Measurements from ENCODE around the gene GFRA1. TPM values are rescaled to one million over a fixed set of nuclear protein-coding genes. Genes with fewer than 3 reads are reported as not detected.

GFRA1 gene
- total and polyA plus RNA-seq, 2 of the 4 experiments (the other 2 are of a cell fraction): 9.1 to 9.3 TPM

DNA sequence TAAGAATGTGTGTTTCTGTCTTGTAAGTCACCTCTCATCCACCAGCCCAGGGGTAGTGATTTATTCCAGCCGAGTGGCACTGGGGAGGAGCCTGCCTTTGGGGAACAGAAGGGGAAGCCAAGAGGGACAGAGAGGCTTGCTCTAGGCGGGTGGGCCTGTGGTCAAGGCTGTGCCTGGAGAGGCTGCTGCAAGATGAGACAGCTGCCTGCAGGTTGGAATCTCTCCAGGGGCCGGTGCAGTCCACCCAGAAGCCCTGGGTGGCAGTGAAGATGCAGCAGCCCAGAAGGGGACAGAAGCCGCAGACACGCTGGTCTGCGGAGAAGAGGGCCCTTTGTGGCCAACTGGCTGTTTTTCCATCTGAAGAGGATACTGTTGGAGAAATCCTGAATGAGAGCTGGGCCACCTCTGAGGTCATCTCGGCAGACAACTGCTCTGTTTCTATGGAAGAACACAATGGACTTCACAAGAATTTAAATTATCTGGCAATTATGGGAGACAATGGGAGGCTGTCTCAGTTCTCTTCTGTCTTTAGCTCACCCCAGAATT is 175.7 kb downstream of the GFRA1 start:
- Histone ChIP-seq H3K9me3 (ENCODE audit: control insufficient read depth, insufficient read depth, low read length) (0 out of 2 replicates have a peak, but pooled peaks cover 2% of the 10 kb centered on the region), H3K9me1 (ENCODE audit: insufficient read depth, low read length) (no peaks in the 10 kb centered on the region), H3K4me1 (ENCODE audit: control insufficient read depth, insufficient read depth, low read length) (no peaks in the 10 kb centered on the region), H3K36me3 (ENCODE audit: control insufficient read depth, insufficient read depth, low read length) (no peaks in the 10 kb centered on the region), H4K20me1 (ENCODE audit: insufficient read depth, low read length) (no peaks in the 10 kb centered on the region), H4K8ac (ENCODE audit: low read depth in 2 of 2, low read length in 2 of 2) (no peak overlapping the region), H3K56ac (ENCODE audit: extremely low read depth, insufficient read depth, low read length) (no peak overlapping the region), H3K9ac (ENCODE audit: low read depth, low read length) (no peak overlapping the region), H3K27ac (ENCODE audit: insufficient read depth, low read length) (no peak overlapping the region), H2BK5ac (ENCODE audit: low read depth, low read length, poor library complexity, severe bottlenecking) (no peak overlapping the region), H2AK5ac (ENCODE audit: low read depth, low read length) (no peak overlapping the region), H2BK20ac (ENCODE audit: low read depth, low read length) (no peak overlapping the region), H3K18ac (ENCODE audit: low read depth, low read length) (no peak overlapping the region), H2AK9ac (replicated peaks; ENCODE audit: low read depth, low read length, poor library complexity) (no peak overlapping the region), H4K5ac (ENCODE audit: low read depth, low read length) (no peak overlapping the region), H3K4me2 (ENCODE audit: low read depth, low read length) (no peak overlapping the region), H4K91ac (ENCODE audit: insufficient read depth, low read depth, low read length) (no peak overlapping the region), H3K23ac (ENCODE audit: low read depth, low read length) (no peak overlapping the region), H3K79me1 (ENCODE audit: low read depth in 1 of 2, low read length in 2 of 2) (no peaks in the 10 kb centered on the region), H3K4me3 (ENCODE audit: insufficient read depth, low read depth, low read length) (no peak overlapping the region), H2BK120ac (ENCODE audit: low read depth, low read length) (no peak overlapping the region), H3K4ac (ENCODE audit: low read depth, low read length) (no peak overlapping the region), H2AFZ (replicated peaks; ENCODE audit: low read length, poor library complexity) (no peak overlapping the region), H2BK15ac (ENCODE audit: low read depth, low read length) (no peak overlapping the region), H3K14ac (replicated peaks; ENCODE audit: low read depth, low read length) (no peak overlapping the region), H3K27me3 (ENCODE audit: control insufficient read depth, insufficient read depth, low read length) (no peaks in the 10 kb centered on the region)
- dilution Hi-C loops (cut with HindIII; ENCODE audit: low sequenced_read_pairs, unreplicated experiment) (no loop called here), intact Hi-C loops (cut with micrococcal nuclease) (loop anchor here (10.0 kb wide), 1 partner anchor 177 kb away; the partner anchor contains the start of gene GFRA1), in situ Hi-C loops (cut with MboI; ENCODE audit: low sequenced_read_pairs) (no loop called here)
- DNase-seq (no peak), ATAC-seq (ENCODE audit: low read depth) (no peak)
- TF ChIP-seq, protein P1, sequence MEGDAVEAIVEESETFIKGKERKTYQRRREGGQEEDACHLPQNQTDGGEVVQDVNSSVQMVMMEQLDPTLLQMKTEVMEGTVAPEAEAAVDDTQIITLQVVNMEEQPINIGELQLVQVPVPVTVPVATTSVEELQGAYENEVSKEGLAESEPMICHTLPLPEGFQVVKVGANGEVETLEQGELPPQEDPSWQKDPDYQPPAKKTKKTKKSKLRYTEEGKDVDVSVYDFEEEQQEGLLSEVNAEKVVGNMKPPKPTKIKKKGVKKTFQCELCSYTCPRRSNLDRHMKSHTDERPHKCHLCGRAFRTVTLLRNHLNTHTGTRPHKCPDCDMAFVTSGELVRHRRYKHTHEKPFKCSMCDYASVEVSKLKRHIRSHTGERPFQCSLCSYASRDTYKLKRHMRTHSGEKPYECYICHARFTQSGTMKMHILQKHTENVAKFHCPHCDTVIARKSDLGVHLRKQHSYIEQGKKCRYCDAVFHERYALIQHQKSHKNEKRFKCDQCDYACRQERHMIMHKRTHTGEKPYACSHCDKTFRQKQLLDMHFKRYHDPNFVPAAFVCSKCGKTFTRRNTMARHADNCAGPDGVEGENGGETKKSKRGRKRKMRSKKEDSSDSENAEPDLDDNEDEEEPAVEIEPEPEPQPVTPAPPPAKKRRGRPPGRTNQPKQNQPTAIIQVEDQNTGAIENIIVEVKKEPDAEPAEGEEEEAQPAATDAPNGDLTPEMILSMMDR (conservative IDR thresholded peaks at IDR 0.05; ENCODE audit: low read depth, low read length): no peak
- no peak for TF ChIP-seq MAFK (IDR thresholded peaks at IDR 0.05; ENCODE audit: low read depth, low read length)
- no peak for TF ChIP-seq BHLHE40 (IDR thresholded peaks at IDR 0.05; ENCODE audit: low read depth, low read length)
- no peak for TF ChIP-seq USF2 (IDR thresholded peaks at IDR 0.05; ENCODE audit: low read depth, low read length)
- no peak for TF ChIP-seq RCOR1 (IDR thresholded peaks at IDR 0.05; ENCODE audit: insufficient replicate concordance, low read length)
- no peak for TF ChIP-seq CHD1 (IDR thresholded peaks at IDR 0.05; ENCODE audit: low read depth, low read length)
- no peak for TF ChIP-seq MXI1 (IDR thresholded peaks at IDR 0.05; ENCODE audit: borderline replicate concordance, low read depth, low read length)
- TF ChIP-seq CEBPB (IDR thresholded peaks at IDR 0.05; ENCODE audit: low read depth, low read length): no peak
- TF ChIP-seq RFX5 (IDR thresholded peaks at IDR 0.05; ENCODE audit: low read depth, low read length): no peak
- TF ChIP-seq NFE2L2 (IDR thresholded peaks at IDR 0.05; ENCODE audit: low read depth, low read length): no peak
- TF ChIP-seq SMC3 (IDR thresholded peaks at IDR 0.05; ENCODE audit: low read depth, low read length): no peak
- no peak for TF ChIP-seq FOS (IDR thresholded peaks at IDR 0.05; ENCODE audit: low read depth, low read length)
- no peak for TF ChIP-seq POLR2A (IDR thresholded peaks at IDR 0.05; ENCODE audit: low read depth, low read length)
- TF ChIP-seq MAZ (IDR thresholded peaks at IDR 0.05; ENCODE audit: borderline replicate concordance, low read depth, low read length): no peak
- TF ChIP-seq, protein P2, sequence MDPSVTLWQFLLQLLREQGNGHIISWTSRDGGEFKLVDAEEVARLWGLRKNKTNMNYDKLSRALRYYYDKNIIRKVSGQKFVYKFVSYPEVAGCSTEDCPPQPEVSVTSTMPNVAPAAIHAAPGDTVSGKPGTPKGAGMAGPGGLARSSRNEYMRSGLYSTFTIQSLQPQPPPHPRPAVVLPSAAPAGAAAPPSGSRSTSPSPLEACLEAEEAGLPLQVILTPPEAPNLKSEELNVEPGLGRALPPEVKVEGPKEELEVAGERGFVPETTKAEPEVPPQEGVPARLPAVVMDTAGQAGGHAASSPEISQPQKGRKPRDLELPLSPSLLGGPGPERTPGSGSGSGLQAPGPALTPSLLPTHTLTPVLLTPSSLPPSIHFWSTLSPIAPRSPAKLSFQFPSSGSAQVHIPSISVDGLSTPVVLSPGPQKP (IDR thresholded peaks at IDR 0.05; ENCODE audit: borderline replicate concordance, low read depth, low read length): no peak
- POLR2A ChIA-PET (ENCODE audit: unreplicated experiment): no interaction called here
- 20% methylated on average over 2 of the region's 7 CpGs; no CpG with 5 or more reads in 1 of the 2 experiments for WGBS, 2 experiments (ENCODE audit: extremely low coverage in 2 of 2, insufficient read length in 1 of 2)
- BruUV-seq (replicated peaks): no TSS peak
- CTCF ChIA-PET: no interaction called here
